Dermis blood vessel endothelial cell (primary cell): ENCODE data around the gene PLEKHA6. TPM values are rescaled to one million over a fixed set of nuclear protein-coding genes. Genes with fewer than 3 reads are reported as not detected.
"Not testable (repeated sequence)": the region's sequence is repeated elsewhere in the genome, so short reads cannot be mapped to it uniquely, and the experiment has no call there.

Experiments
- DNase-seq: peaks from one replicate; pipeline ENCODE4 v3.0.0; 2010
- total RNA-seq: library from RNA; depleted of rRNA; stranded (reverse); fragments of >200 nt; gene quantifications from 2 replicates; pipeline ENCODE4 v1.2.3, GENCODE V29; 2014

PLEKHA6 gene
- total RNA-seq, 1 donor from 2014 or later = 0.51 TPM

DNA sequence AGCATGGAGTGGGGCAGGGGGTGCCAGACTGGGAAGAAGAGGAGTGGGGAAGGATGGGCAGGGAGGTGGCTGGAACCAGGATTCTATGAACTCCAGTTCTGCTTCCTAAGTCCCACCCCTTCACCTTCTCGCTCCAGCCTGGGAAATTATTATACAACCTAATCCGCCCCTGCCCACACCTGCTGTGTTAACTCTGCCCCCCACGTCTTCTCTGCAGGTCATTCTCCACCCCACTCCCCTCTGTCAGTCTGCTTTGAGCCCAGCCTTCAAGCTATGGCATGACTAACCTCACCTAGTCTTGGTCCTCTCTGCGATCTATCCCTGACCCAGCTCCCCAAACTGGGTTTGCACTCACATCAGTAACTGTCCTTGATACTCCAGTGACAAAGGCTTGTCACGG is 99.9 kb downstream of the PLEKHA6 start:
- DNase-seq = no peak

DNA sequence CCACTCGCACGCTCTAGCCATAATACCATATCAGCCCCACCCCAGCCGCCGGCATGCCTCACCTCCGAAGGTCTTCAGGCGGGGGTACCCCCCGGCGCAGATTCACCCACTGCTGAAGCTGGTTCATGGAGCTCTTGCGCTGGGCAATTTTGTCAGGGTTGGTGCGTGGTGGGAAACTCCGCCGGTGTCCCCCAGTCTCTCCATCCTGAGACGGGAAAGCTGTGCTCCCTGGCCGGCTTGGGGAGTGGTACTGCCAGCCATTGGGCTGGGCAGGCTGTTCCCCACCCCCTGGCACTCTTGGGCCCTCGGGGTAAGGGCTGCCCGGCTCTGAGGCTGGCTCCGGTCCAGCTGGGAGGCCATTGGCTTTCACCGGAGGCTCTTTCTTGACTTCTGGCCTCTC is 100.5 kb downstream of the PLEKHA6 start:
- no peak for DNase-seq

DNA sequence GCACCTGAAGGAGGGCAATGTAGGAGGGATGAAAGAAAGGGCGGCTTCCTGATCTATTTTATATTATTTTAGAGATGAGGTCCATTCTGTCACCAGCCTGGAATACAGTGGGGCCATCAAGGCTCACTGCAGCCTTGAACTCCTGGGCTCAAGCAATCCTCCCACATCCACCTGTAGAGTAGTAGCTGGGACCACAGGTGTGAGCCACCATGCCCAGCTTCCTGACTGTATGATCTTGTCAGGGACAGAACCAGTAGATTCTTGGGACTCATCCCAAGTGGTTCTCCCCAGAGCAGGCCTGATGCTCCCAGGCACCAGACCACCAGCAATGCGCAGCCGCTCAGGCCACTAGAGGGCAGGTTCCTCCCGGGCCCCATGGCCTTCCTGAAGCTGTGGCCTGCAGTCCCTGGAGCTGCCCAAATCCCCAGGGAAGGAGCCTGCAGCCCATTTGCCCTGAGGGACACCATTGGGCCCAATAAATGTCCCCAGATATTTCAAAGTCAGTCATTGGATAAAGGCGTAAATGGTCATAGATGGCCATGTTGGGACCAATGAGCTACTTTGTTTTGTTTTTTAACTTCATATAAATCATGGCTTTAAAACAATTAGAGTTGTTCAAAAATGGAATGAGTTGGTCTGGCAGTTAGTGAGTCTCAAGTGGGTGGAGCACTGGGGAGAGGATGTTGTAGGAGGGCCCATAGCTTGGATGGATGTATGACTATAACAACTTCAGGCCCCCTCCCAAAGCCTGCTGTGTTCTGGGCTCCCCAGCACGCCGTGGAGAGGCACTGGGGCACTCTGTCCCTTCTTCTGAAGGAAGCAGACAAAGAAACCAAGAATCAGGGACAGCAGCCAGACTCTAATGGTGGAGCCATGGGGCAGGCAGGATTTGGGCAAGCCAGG is 101.3 kb downstream of the PLEKHA6 start:
- peak; percentile 77 for DNase-seq

DNA sequence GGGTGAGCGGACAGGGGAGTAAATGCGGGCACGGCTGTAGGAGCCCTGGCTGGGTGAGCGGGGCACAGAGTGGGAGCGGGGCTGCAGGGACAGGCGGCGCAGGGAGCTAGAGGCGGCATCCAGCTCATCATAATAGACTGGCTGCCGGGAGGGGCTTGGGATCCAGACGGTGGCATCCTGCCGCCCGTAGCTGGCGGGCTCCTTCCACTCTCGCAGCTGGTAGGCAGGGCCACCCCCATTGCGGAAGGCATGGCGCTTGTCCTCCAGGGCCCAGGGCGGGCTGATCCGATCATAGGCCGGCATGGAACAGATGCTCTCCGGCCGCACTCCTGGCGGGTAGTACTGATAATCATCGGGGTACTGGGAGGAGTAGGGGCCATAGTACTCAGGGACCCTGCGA is 102.3 kb downstream of the PLEKHA6 start:
- no peak for DNase-seq

DNA sequence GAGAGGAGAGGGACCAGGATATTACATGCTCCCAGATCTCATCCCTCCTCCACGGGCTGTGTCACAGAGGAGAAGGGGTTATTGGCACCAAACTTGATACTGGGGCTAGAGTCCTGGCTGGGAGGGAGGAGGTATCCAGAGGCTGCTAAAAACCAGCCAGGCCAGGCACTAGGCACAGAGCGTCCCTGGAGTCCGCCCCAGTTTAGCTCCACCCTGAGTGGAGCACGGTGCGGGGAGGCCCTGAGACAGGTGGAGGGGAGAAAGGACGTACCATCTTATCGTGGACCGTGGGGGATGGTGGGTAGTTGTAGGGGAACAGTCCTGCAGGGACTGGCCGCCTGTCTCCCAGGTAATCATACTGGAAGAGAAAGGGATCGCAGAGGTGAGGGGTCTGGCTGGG is 103.2 kb downstream of the PLEKHA6 start:
- DNase-seq = no peak

DNA sequence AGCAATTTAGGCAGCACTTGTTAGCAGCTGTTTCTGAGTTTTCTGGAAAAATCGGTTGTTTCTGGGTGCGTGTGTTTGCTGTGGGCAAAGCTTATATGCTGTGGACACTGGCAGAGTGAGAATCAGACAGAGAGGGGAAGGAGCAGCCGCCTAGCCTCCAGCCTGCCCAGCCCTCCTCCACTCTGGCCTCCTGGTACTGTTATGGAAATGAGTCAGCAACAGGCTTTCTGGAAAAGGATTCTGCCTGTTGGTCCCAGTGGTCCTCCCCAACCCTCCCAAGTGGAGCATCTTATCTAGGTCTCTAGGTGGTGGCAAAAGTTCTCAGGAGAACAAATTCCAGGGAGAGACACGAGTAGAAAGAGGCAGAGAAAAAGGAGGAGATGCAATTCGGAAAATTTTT is 103.8 kb downstream of the PLEKHA6 start:
- peak; percentile 11 for DNase-seq

DNA sequence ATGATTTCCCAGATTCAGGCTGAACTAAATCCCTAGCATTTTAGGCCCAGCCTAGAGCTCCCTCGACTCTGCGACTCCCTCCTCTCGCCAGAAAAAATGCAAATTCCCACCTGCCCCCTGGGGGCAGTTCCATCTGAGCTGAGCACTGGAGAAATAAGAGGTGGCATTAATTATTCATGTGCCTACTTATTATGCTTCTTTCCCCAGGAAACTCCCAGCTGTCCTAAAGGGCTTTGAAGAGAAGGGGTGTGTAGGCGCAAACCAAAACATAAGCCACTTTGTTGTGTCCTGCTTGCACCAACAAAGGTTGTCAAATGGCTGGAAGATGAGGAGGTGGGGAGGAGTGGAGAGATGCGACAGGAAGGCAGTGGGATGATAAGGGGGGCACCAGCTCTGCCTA is 104.5 kb downstream of the PLEKHA6 start:
- no peak for DNase-seq

DNA sequence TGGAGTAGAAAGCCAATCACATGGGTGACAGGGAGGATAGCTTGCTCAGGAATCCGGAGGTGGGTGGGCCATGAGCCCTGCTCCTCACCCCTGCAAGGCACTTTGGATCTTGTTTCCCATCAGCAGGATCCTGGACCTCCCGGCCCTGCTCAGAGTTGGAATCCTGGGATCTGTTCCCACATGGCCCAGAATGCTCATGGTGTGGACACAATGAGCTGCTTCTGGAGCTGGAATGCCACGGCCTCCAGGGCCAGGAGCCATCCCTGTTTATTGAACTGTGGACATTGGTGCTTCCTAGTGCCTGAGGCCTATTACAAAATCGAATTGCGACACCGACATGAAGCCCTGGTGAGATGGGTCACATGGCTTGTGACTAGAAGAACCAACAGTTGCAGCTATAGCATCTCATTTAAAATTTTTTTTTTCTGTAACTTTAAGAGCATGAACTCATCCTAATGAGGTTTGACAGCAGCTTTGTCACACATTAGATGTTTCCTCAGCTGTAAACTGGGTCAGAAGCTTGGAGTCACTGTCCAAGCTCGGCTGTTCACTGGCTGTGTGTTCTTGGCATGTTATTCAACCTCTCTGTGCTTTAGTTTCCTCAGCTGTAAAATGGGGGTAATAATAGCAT is 105.6 kb downstream of the PLEKHA6 start:
- no peak for DNase-seq

DNA sequence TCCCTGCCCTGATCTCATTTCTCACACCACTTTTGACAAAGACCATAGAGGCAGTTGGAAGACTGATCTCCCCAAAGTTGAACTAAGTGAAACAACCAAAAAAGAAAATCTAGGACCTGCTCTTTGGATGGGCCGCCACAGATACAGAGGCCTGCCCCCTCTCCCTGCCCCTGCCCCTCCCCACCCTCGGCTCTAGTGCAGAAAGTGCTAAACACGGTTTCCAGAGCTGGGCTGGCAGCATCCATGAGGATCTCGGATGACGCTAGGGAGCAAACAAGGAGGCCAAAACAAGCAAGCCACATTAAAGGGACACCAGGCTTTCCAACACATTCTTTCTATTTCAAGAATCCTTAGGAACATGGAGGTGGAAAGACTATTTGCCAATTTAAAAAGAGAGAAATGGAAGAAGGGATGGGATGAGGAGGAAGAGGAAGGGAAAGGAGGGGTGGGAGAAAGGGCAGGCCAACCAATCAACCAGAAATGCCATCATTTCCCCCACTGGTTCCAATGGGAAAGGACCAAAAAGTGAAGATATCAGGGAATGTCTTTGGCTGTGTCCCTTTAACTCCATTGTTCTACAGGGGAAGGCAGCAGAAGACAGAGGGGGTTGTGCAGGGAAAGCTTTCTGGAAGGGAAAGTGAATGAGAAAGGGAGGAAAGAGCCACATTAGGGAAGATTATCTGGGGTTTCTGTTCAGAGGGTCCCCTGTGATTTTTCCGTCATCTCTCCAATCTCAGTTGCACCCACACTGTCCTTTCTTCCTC is 107.6 kb downstream of the PLEKHA6 start:
- no peak for DNase-seq

DNA sequence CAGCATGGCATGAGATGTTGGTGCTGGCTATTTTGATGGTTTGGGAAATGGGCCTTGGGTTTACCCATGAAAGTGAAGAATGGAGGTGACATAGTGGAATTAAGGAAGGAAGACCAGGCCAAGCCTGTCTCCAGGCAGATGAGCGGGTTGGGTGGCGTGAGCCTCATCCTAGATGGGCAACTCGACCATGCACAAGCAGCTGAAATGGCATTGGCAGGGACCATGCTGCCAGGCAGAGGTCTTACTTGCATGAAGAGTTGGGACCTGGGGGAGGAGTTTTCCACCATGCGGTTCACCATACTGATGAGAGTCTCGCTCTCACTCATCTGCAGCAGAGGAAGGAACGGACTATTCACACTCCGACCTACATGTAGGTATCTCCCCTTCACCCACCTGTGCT is 108.4 kb downstream of the PLEKHA6 start:
- no peak for DNase-seq

DNA sequence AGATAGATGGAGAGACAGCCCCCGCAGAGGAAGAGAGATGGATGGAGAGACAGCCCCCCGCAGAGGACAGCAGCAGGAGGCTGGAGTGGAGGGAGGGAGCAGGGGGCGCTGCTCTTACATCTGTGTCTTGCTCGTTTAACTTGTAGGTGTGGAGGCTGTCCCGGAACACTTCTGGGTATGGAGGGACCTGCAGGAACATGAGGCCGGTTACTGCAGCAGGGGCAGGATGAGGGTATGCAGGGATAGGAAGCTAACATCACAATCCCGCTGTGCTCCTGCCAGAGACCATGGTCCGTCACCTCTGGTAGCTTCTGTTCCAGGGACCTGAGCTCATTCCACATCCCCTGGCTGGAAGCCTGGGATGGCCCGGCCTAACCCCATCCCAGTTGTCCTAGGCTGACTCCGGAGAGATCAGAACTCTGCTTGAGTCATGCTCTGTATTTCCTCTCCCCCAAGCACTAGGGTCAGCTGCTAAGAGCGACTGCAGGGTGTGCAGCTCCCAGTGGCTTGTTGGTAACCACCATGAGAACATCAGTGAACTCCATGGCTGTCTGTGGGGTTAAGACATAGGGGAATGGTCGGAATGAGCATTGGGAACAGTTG is 109.2 kb downstream of the PLEKHA6 start:
- DNase-seq = no peak

DNA sequence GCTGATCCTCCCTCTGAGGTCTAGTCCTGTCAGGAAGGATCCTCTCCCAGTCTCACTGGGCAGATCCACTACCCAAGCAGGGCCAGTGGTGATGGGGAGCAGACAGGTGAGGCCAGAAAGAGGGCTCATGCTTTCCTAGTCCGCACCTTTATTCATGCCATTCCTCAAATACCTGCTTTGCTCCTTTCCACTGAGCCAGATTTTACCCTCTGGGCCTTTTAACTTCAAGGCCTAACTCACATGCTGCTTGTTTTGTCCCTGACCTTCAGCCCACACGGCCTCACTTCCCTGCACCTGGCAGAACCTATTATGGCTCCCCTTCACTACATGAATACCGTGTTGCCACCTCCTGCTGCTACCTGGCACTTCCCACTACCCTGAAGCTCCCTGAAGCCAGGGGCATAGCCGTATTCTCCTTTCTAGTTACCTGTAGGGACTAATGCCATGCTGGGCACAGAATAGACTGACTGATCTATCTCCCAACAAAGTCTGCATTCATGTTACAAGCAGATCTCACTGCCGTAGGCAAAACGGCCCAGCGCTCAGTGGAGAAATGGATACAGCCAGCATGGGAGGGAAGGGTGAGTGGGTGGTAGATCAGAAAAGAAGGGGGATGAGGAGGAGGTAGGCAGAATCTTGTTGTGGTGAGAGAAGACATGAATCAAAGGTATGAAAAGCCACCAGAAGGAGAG is 109.8 kb downstream of the PLEKHA6 start:
- no peak for DNase-seq

DNA sequence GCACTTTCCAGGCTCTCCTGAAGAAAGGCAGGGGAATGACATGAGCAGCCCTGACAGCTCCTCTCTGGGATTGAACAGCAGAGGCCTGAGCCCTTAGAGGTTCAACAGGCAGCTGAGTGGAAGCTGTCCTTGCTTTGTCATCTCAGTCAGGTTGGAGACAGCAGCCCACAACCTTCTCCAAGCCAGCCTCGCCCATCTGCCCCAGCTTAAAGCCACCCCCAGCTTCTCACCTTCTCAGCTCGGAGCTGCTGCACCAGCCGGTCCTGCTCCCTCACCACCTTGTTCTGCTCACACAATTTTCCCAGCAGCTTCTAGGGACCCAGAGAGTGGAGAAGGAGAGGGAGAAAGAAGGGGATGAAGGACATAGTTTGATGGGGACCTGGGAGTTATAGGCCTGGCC is 110.8 kb downstream of the PLEKHA6 start:
- no peak for DNase-seq

DNA sequence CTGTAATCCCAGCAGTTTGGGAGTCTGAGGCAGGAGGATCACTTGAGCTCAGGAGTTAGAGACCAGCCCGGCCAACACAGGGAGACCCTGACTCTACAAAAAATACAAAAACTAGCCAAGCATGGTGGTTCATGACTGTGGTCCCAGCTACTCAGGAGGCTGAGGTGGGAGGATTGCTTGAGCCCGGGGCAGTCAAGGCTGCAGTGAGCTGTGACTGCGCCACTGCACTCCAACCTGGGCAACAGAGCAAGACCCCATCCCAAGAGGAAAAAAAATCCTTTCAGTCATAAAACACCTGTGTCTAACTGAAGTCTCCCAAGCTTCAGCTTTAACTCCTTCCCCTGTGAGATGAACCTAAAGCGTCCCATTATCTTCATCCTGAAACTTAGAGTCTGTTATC is 112.9 kb downstream of the PLEKHA6 start:
- no peak for DNase-seq

DNA sequence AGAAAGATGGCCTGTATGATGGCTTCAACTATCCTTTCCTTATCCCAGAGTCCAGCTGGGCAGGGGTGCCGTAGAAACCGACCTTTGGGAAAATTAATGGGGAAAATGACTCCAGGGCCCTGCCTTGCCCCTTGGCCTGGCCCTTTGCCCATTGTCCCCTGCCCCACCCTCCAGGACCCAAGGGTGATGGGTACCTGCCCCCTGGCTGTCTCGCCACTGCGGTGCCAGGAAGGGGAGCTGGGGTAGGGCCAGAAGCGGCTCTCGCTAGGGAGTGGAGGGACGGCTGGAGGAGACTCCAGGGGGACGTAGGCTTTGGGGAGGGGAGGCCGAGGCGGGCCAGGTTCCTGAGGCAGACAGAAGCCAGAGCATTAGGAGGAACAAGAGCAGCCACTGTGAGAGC is 116.8 kb downstream of the PLEKHA6 start:
- DNase-seq = no peak

DNA sequence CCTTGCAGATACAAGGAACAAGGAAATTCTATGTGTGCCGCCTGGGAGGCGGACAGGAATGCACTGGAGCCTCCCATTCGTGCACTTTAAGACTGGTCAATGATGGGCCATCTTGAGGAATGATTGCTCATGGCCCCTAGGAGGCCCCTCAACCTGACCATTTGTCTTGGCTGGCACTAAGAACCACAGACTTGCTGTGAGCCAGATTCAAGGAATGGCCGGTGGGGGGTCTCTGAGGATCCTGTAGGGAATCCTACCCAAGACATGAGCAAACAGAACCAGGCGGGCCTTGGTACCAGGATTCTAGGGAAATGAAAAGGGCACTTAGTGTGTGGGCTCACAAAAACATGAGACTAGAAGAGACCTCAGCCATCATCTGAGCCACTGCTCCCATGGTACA is 117.8 kb downstream of the PLEKHA6 start:
- no peak for DNase-seq

DNA sequence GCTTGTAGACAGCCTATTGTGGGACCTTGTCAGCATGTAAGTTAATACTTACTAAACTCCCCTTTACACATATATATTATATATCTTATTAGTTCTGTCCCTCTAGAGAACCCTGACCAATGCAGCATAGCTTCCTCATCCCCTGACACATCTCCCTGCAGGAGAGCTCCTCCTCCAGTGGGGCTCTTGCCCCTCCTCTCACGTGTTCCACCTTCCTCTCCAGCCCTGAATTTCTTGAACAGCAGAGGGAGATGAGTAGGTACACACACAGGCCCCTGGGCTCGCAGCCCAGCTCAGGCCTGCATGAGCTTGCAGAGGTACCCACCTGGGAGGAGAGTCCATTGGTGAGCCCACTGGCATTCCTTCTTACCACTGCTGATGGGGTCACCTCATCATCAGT is 118.7 kb downstream of the PLEKHA6 start:
- no peak for DNase-seq

DNA sequence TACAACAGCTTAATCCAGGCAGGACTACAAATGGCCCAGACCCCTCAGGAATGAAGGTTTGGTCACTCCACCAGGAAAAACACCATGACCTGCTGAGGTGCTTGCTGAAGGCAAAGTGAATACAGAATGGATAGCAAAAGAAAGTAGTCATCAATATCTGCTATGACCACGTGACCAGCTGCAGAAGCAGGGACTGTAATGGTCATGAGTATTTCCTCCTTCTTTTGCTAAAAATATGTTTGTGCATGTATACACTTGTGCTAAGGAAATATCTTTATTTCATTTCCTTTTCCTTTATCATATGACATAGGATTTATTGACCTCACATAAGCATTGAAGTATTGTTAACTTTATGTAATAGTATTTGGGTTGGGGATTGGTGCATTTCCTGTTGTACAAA is 119.5 kb downstream of the PLEKHA6 start:
- peak; percentile 14 for DNase-seq

DNA sequence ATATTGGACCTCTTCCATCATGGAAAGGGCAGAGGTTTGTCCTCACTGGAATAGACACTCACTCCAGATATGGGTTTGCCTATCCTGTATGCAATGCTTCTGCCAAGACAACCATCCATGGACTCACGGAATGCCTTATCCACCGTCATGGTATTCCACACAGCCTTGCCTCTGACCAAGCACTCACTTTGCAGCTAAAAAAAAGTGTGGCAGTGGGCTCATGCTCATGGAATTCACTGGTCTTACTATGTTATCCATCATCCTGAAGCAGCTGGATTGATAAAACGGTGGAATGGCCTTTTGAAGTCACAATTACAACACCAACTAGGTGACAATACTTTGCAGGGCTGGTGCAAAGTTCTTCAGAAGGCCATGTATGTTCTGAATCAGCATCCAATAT is 120.3 kb downstream of the PLEKHA6 start:
- DNase-seq = not testable (repeated sequence)

DNA sequence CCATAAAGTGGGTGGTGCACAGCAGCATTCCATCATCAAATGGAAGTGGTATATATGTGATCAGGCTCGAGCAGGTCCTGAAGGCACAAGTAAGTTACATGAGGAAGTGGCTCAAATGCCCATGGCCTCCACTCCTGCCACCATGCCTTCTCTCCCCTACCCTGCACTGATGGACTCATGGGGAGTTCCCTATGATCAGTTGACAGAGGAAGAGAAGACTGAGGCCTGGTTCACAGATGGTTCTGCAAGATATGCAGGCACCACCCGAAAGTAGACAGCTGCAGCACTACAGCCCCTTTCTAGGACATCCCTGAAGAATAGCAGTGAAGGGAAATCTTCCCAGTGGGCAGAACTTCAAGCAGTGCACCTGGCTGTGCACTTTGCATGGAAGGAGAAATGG is 121.2 kb downstream of the PLEKHA6 start:
- DNase-seq = not testable (repeated sequence)

DNA sequence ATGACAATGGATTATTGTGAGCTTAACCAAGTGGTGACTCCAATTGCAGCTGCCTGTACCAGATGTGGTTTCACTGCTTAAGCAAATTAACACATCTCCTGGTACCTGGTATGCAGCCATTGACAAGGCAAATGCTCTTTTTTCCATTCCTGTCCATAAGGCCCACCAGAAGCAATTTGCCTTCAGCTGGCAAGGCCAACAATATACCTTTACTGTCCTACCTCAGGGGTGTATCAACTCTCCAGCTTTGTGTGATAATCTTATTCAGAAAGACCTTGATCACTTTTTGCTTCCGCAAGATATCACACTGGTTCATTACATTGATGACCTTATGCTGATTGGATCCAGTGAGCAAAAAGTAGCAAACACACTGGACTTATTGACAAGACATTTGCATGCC is 122.2 kb downstream of the PLEKHA6 start:
- DNase-seq = not testable (repeated sequence)

DNA sequence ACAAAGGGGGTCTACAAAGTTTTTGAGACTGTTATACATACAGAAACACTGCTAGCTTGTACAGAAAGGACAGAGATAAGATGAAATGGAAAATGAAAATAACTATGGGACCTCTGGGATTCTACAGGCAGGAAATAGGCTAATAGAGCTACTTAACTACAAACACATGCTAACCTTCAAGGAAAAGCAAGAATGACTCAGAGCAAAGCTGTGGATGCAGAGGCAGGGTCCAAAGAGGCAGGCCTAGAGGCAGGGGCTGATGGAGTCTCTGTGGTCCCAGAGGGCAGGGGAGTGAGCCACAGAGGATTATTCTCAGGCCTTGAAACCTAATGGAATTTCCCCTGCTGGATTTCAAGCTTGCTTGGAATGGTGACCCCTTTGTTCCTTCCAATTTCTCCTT is 127.2 kb downstream of the PLEKHA6 start:
- DNase-seq = no peak

DNA sequence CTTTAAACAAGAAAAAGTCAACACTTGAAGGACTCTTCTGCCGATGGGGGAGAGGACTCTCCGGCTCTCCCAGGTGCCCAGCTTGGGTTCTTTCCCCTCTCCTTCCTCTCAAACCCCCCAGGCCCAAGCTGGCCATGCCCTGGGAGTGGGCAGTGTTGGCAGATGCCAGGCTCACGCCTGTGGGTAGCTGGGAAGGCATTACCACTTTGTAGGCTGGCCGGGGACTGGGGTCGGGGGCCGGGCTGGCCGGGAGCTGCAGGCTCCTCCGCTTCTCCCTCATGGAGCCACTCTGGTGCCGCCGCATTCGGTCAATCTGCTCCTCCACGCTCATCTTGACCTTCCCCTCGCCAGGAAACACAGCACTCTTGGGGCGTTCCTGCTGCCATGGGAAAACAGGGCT is 129.5 kb downstream of the PLEKHA6 start:
- no peak for DNase-seq
